ENCODE measurements around the gene NPIPB6.
"Not testable (repeated sequence)": the region's sequence is repeated elsewhere in the genome, so short reads cannot be mapped to it uniquely, and the experiment has no call there.

The NPIPB6 gene

DNA sequence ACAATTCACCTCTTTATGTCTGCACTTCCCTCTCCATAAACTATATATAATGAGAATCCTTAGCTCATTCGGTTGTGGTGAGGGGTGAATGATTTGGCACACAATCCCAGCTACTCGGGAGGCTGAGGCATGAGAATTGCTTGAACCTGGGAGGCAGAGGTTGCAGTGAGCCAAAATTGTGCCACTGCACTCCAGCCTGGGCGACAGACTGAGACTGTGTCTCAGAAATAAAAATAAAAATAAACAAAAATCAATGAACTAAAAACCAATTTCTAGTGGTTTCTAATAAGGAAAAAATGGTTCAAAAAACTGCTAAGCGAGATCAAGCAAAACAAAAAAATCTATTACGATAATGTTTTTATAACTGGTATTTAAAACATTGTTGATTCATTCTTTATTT is at the start of gene NPIPB6:
Gene NPIPB6, minus strand, starts transcription at position 101 of the 400 bp plus-strand sequence. CDS start 686 bp downstream, outside the sequence.
- H3K27ac ChIP-seq (ENCODE audit: extremely low read depth, low read depth, low read length); POLR2A ChIA-PET; H3K9me3 ChIP-seq (ENCODE audit: control insufficient read depth, insufficient read depth, low read depth, low read length); H3K4me1 ChIP-seq (ENCODE audit: control insufficient read depth, insufficient read depth, low read length); H3K4me3 ChIP-seq (ENCODE audit: low read depth, low read length); CTCF ChIA-PET; H3K36me3 ChIP-seq (ENCODE audit: control insufficient read depth in 2 of 2, insufficient read depth in 1 of 2, low read length in 2 of 2): not testable (repeated sequence)

DNA sequence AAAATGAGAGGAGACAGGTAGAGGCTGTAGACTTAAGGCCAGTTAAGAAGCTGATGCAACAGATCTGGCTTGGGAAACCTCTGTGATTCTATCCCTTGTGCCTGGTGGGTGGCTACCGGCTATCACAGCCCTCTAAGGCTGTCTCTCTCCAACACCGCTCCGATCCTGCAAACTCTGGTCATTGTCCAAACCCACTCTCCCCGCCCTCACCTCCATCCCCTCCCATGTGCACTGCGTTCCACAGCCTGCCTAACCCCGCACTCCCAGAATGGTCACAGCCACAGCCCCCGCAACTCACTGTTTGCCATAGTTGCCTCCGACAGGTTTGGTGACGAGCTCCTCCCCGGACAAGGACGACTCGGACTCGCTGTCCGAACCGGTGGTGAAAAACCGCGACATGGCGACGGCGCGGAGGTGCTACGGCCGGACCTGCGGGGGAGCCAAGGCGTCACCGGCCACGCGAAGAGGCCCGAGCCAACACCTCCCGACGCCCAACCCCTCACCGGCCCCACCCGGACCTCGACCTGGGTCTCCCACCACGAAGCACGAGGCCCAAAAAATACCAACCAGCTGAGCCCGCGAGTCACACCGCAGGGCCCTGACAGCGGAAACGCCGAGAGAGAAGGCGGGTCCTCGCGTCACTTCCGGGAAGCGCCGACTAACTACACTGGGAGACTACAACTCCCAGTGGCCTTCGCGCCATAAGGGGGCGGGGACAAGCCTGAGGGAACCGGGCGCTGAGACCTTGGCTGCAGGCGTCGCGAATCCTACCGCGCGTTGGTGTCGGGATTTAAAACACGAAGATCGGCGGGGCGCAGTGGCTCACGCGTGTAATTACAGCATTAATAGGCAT is 40.1 kb upstream of the NPIPB6 start, which contains the start of gene EIF3CL:
Gene EIF3CL, minus strand, starts transcription at position 622 of the 853 bp plus-strand sequence. Its CDS starts 223 bp downstream, at position 399.
- H3K4me1 ChIP-seq (ENCODE audit: control insufficient read depth, insufficient read depth, low read length); H3K9me3 ChIP-seq (ENCODE audit: control insufficient read depth, insufficient read depth, low read depth, low read length); CTCF ChIA-PET; H3K27ac ChIP-seq (ENCODE audit: extremely low read depth, low read depth, low read length); POLR2A ChIA-PET; H3K36me3 ChIP-seq (ENCODE audit: control insufficient read depth in 2 of 2, insufficient read depth in 1 of 2, low read length in 2 of 2): not testable (repeated sequence)
- H3K4me3 ChIP-seq (ENCODE audit: low read depth, low read length) = peak within 1 kb of the TSS; percentile 35

DNA sequence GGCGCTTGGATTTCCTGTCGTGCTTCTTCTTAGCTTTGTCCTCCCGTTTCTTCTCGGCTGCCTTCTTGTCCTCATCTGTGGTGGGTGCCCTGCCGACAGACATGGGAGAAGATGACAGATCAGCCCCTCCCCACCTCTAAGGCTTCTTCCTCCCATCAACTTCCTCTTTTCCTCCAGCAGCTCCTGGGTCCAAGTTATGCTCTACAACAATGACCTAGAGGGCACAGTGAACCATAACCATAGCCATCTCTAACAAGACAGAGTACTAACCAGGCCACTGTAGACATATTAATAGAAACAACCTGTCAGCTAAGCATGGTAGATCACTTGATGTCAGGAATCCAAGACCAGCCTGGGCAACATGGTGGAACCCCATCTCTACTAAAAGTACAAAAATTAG is 28.7 kb upstream of the NPIPB6 start:
- H3K36me3 ChIP-seq (ENCODE audit: control insufficient read depth in 2 of 2, insufficient read depth in 1 of 2, low read length in 2 of 2); H3K27ac ChIP-seq (ENCODE audit: extremely low read depth, low read depth, low read length); H3K9me3 ChIP-seq (ENCODE audit: control insufficient read depth, insufficient read depth, low read depth, low read length); POLR2A ChIA-PET; H3K4me1 ChIP-seq (ENCODE audit: control insufficient read depth, insufficient read depth, low read length); CTCF ChIA-PET; H3K4me3 ChIP-seq (ENCODE audit: low read depth, low read length): not testable (repeated sequence)

DNA sequence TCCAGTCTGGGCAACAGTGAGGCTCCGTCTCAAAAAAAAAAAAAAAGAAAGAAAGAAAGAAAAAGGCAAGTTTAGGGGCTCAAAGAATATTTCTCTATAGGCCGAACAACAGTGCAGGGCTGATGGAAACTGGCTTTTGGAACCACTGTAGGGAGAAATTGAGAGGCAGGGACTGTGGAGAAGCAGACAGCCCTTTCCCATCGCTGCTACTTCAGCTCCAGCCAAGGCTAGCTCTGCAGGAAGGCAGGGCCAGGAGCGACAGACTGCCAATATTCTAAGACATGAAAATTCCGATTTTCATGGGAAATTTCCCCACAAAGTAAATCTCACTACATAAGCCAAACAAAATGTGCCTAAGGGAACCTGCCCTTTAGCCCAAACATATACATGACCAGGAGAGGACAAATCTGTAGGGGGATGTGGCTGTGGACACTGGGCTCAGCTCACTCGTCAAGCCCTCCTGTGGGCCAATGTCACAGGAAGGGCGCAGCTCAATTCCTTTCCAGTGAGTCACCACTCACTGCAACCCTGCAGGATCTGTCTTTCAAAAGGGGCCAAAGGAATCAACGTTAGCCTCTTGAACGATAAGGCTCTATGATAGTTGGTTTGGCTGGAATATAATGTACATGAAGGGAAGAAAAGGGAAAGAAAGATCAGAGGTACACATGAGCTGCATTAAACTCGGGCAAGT is 19.0 kb upstream of the NPIPB6 start:
- H3K9me3 ChIP-seq (ENCODE audit: control insufficient read depth, insufficient read depth, low read depth, low read length); H3K4me1 ChIP-seq (ENCODE audit: control insufficient read depth, insufficient read depth, low read length); POLR2A ChIA-PET; H3K36me3 ChIP-seq (ENCODE audit: control insufficient read depth in 2 of 2, insufficient read depth in 1 of 2, low read length in 2 of 2); H3K27ac ChIP-seq (ENCODE audit: extremely low read depth, low read depth, low read length); CTCF ChIA-PET; H3K4me3 ChIP-seq (ENCODE audit: low read depth, low read length): not testable (repeated sequence)

DNA sequence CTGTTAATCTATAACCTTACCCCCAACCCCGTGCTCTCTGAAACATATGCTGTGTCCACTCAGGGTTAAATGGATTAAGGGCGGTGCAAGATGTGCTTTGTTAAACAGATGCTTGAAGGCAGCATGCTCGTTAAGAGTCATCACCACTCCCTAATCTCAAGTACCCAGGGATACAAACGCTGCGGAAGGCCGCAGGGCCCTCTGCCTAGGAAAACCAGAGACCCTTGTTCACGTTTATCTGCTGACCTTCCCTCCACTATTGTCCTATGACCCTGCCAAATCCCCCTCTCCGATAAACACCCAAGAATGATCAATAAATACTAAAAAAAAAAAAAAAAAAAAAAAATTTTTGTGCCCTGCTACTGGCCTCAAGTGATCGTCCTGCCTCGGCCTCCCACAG is 14.5 kb upstream of the NPIPB6 start:
- H3K4me3 ChIP-seq (ENCODE audit: low read depth, low read length); POLR2A ChIA-PET; H3K4me1 ChIP-seq (ENCODE audit: control insufficient read depth, insufficient read depth, low read length); H3K27ac ChIP-seq (ENCODE audit: extremely low read depth, low read depth, low read length); H3K9me3 ChIP-seq (ENCODE audit: control insufficient read depth, insufficient read depth, low read depth, low read length); CTCF ChIA-PET; H3K36me3 ChIP-seq (ENCODE audit: control insufficient read depth in 2 of 2, insufficient read depth in 1 of 2, low read length in 2 of 2): not testable (repeated sequence)

DNA sequence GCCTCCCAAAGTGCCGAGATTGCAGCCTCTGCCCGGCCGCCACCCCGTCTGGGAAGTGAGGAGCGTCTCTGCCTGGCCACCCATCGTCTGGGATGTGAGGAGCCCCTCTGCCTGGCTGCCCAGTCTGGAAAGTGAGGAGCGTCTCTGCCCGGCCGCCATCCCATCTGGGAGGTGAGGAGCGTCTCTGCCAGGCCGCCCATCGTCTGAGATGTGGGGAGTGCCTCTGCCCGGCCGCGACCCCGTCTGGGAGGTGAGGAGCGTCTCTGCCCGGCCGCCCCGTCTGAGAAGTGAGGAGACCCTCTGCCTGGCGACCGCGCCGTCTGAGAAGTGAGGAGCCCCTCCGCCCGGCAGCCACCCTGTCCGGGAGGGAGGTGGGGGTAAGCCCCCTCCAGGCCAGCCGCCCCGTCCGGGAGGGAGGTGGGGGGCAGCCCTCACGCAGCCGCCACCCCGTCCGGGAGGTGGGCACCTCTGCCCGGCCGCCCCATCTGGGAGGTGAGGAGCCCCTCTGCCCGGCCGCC is 13.9 kb upstream of the NPIPB6 start:
- H3K4me1 ChIP-seq (ENCODE audit: control insufficient read depth, insufficient read depth, low read length); CTCF ChIA-PET; H3K4me3 ChIP-seq (ENCODE audit: low read depth, low read length); POLR2A ChIA-PET; H3K9me3 ChIP-seq (ENCODE audit: control insufficient read depth, insufficient read depth, low read depth, low read length); H3K27ac ChIP-seq (ENCODE audit: extremely low read depth, low read depth, low read length); H3K36me3 ChIP-seq (ENCODE audit: control insufficient read depth in 2 of 2, insufficient read depth in 1 of 2, low read length in 2 of 2): not testable (repeated sequence)

DNA sequence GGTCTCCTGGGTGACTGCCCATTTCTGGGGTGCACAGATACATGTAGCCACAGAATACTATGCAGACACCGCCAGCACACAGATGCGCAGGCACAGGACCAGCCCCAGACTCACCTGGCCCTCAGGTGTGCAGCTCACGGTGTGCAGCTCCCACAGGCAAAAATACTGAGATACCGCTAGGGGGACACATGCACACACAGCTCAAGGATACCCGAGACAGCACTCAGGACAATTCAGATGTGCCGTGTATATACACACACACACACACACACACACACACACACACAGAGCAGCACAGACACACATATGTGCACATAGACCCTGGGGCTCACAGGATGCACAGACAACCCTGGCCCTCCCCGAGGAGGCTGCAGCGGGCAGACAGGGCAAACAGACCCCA is 11.8 kb upstream of the NPIPB6 start:
- H3K4me3 ChIP-seq (ENCODE audit: low read depth, low read length); H3K9me3 ChIP-seq (ENCODE audit: control insufficient read depth, insufficient read depth, low read depth, low read length); CTCF ChIA-PET; H3K36me3 ChIP-seq (ENCODE audit: control insufficient read depth in 2 of 2, insufficient read depth in 1 of 2, low read length in 2 of 2); H3K4me1 ChIP-seq (ENCODE audit: control insufficient read depth, insufficient read depth, low read length); POLR2A ChIA-PET; H3K27ac ChIP-seq (ENCODE audit: extremely low read depth, low read depth, low read length): not testable (repeated sequence)

DNA sequence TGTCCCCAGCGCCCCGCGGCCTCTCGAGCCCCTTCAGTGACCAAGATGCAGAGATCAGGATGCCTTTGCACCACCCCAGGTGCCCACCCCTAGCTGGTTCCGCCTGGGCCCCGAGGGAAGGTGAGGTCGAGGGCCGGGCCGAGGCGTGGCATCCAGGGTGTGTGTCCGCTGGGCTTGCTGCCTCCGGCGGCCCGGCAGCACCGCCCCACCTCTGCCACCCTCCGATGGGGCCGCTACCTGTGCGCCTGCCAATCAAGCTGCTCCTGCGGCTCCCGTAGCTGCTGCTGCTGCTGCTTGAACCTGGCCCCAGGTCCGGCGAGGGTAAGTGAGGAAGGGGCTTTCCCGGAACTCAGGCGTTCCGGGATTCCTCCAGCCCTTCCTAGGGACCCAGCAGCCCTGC is 11.0 kb upstream of the NPIPB6 start:
- H3K4me3 ChIP-seq (ENCODE audit: low read depth, low read length); H3K36me3 ChIP-seq (ENCODE audit: control insufficient read depth in 2 of 2, insufficient read depth in 1 of 2, low read length in 2 of 2); POLR2A ChIA-PET; CTCF ChIA-PET; H3K9me3 ChIP-seq (ENCODE audit: control insufficient read depth, insufficient read depth, low read depth, low read length); H3K4me1 ChIP-seq (ENCODE audit: control insufficient read depth, insufficient read depth, low read length); H3K27ac ChIP-seq (ENCODE audit: extremely low read depth, low read depth, low read length): not testable (repeated sequence)

DNA sequence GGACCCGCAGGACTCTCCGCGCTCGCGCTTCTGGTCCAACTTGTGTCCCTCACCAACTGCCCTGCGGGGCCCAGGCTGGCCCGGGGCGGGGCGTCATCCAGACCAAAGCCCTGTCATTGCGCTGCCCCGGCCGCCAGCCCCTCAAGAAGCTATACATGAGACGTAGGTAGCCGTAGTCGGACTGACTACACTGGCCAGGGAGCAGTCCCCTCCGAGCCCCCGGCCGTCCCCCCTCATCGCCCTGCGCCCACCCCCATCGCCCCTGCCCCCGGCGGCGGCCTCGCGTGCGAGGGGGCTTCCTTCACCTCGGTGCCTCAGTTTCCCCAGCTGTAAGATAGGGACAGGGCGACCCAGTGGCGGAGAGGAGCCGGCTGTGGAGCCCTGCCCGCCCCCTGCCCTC is 4.6 kb upstream of the NPIPB6 start:
- H3K9me3 ChIP-seq (ENCODE audit: control insufficient read depth, insufficient read depth, low read depth, low read length); H3K27ac ChIP-seq (ENCODE audit: extremely low read depth, low read depth, low read length); H3K36me3 ChIP-seq (ENCODE audit: control insufficient read depth in 2 of 2, insufficient read depth in 1 of 2, low read length in 2 of 2); POLR2A ChIA-PET; H3K4me3 ChIP-seq (ENCODE audit: low read depth, low read length); H3K4me1 ChIP-seq (ENCODE audit: control insufficient read depth, insufficient read depth, low read length); CTCF ChIA-PET: not testable (repeated sequence)

DNA sequence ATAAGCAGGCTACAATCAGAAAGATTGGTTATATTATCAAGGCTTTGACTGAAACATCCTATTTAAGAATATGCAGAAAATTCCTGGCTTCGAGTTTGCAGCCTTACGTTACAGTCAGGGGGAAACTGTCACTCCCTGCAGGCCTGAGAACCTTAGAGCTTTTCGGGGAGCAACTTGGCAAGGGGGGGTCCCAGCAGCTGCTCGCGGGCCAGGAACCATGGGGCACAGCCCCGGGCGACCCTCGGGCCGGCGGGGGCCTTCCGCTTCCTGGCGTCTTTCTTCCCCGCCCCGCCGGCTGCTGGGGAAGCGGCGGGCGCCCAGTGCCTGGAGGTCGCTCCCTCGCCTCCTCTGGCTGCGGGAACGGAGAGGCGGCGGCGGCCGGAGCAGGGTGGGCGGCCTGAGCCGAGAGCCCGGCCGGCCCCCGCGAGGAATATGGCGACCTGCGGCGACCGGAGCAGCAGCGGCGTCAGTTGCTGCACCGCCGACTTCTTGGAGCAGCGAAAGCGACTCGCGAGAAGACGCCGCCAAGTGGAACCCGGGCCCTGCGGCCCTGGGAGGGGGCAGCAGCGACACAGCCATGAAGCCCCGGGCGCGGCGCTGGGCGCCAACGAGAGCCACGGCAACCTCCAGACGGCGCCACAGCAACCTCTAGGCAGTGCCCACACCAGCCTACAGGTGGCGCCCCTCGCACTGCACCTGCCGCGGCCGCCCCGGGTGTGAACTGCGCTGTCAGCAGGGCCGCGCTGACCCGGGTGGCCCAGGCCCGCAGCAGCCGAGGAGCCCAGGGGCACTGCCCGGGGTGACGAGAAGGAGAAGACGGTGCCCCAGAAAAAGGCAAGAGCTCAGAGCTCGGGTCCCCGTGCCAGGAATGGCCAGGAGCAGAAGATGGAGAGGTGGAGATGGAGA is 1.2 kb upstream of the NPIPB6 start:
- H3K4me3 ChIP-seq (ENCODE audit: low read depth, low read length); H3K36me3 ChIP-seq (ENCODE audit: control insufficient read depth in 2 of 2, insufficient read depth in 1 of 2, low read length in 2 of 2); POLR2A ChIA-PET; CTCF ChIA-PET; H3K27ac ChIP-seq (ENCODE audit: extremely low read depth, low read depth, low read length); H3K9me3 ChIP-seq (ENCODE audit: control insufficient read depth, insufficient read depth, low read depth, low read length); H3K4me1 ChIP-seq (ENCODE audit: control insufficient read depth, insufficient read depth, low read length): not testable (repeated sequence)

All from HEK293 (cell line).